SK-N-SH treated with all-trans-retinoic acid at 6 μM for 48 hours (cell line): ENCODE data around the gene C14orf39.

ENCODE experiments used
- ATAC-seq: fragments of 200-7000 bp; cut with Tn5 transposase; 3 replicates; pipeline ENCODE4 v1.9.1; 2020; ENCODE audit warnings: mild to moderate bottlenecking, moderate library complexity
- ARNTL ChIP-seq: fragments of 450-650 bp; formaldehyde crosslinking; IDR thresholded peaks from 2 replicates; pipeline ENCODE4 v1.5.0; 2020; ENCODE audit warnings: low read depth, mild to moderate bottlenecking, moderate library complexity, borderline replicate concordance
- CSDC2 ChIP-seq: fragments of 250-450 bp; sonication (Bioruptor Pico); IDR thresholded peaks from 2 replicates; pipeline ENCODE4 v1.5.0; 2020; ENCODE audit warnings: mild to moderate bottlenecking, moderate library complexity
- ESRRG ChIP-seq: fragments of 250-450 bp; sonication (Bioruptor Pico); IDR thresholded peaks from 2 replicates; pipeline ENCODE4 v1.6.1; 2021; ENCODE audit warnings: mild to moderate bottlenecking
- GLIS3 ChIP-seq: fragments of 250-450 bp; sonication (Bioruptor Pico); IDR thresholded peaks from 2 replicates; pipeline ENCODE4 v1.5.0; 2020; ENCODE audit warnings: mild to moderate bottlenecking, moderate library complexity
- ISL1 ChIP-seq: fragments of 250-450 bp; sonication (Bioruptor Pico); IDR thresholded peaks from 2 replicates; pipeline ENCODE4 v2.1.2; 2022; ENCODE audit warnings: mild to moderate bottlenecking, moderate library complexity
- RARB ChIP-seq: fragments of 250-450 bp; sonication (Bioruptor Pico); IDR thresholded peaks from 2 replicates; pipeline ENCODE4 v1.8.0; 2021; ENCODE audit warnings: mild to moderate bottlenecking, moderate library complexity
- TOX ChIP-seq: fragments of 250-450 bp; sonication (Bioruptor Pico); IDR thresholded peaks from 2 replicates; pipeline ENCODE4 v1.8.0; 2021; ENCODE audit warnings: mild to moderate bottlenecking, moderate library complexity, borderline replicate concordance
- ZC3H10 ChIP-seq: fragments of 250-450 bp; sonication (Bioruptor Pico); IDR thresholded peaks from 2 replicates; pipeline ENCODE4 v1.5.1; 2021; ENCODE audit warnings: mild to moderate bottlenecking, moderate library complexity
- ZFP3 ChIP-seq: fragments of 250-450 bp; sonication (Bioruptor Pico); IDR thresholded peaks from 2 replicates; pipeline ENCODE4 v1.5.0; 2020; ENCODE audit warnings: mild to moderate bottlenecking, moderate library complexity
- ZFP30 ChIP-seq: fragments of 450-650 bp; formaldehyde crosslinking; IDR thresholded peaks from 2 replicates; pipeline ENCODE4 v1.5.0; 2022; ENCODE audit warnings: mild to moderate bottlenecking, moderate library complexity
- ZNF565 ChIP-seq: fragments of 450-650 bp; formaldehyde crosslinking; conservative IDR thresholded peaks from 2 replicates; pipeline ENCODE4 v1.5.0; 2020; ENCODE audit warnings: low read depth, mild to moderate bottlenecking, moderate library complexity
- ZNF70 ChIP-seq: fragments of 450-650 bp; formaldehyde crosslinking; IDR thresholded peaks from 2 replicates; pipeline ENCODE4 v1.5.0; 2020; ENCODE audit warnings: mild to moderate bottlenecking, moderate library complexity
- ZNF8 ChIP-seq: fragments of 450-650 bp; formaldehyde crosslinking; IDR thresholded peaks from 2 replicates; pipeline ENCODE4 v1.5.0; 2020; ENCODE audit warnings: mild to moderate bottlenecking, moderate library complexity
- TF ChIP-seq, protein P1 (sequence below): fragments of 250-450 bp; sonication (Bioruptor Pico); IDR thresholded peaks from 2 replicates; pipeline ENCODE4 v1.8.0; 2020; ENCODE audit warnings: mild to moderate bottlenecking, moderate library complexity, borderline replicate concordance
- TF ChIP-seq, protein P2 (sequence below): fragments of 250-450 bp; sonication (Bioruptor Pico); IDR thresholded peaks from 2 replicates; pipeline ENCODE4 v1.5.1; 2020; ENCODE audit warnings: low read depth, mild to moderate bottlenecking, moderate library complexity
- TF ChIP-seq, protein P3 (sequence below): fragments of 250-450 bp; sonication (Bioruptor Pico); IDR thresholded peaks from 2 replicates; pipeline ENCODE4 v1.8.0; 2021; ENCODE audit warnings: low read depth, mild to moderate bottlenecking, moderate library complexity, borderline replicate concordance
- TF ChIP-seq, protein P4 (sequence below): fragments of 250-450 bp; sonication (Bioruptor Pico); IDR thresholded peaks from 2 replicates; pipeline ENCODE4 v1.5.0; 2020; ENCODE audit warnings: mild to moderate bottlenecking, moderate library complexity
- TF ChIP-seq, protein P5 (sequence below): fragments of 250-450 bp; sonication (Bioruptor Pico); IDR thresholded peaks from 2 replicates; pipeline ENCODE4 v1.5.1; 2021; ENCODE audit warnings: mild to moderate bottlenecking, moderate library complexity

Gene C14orf39

DNA sequence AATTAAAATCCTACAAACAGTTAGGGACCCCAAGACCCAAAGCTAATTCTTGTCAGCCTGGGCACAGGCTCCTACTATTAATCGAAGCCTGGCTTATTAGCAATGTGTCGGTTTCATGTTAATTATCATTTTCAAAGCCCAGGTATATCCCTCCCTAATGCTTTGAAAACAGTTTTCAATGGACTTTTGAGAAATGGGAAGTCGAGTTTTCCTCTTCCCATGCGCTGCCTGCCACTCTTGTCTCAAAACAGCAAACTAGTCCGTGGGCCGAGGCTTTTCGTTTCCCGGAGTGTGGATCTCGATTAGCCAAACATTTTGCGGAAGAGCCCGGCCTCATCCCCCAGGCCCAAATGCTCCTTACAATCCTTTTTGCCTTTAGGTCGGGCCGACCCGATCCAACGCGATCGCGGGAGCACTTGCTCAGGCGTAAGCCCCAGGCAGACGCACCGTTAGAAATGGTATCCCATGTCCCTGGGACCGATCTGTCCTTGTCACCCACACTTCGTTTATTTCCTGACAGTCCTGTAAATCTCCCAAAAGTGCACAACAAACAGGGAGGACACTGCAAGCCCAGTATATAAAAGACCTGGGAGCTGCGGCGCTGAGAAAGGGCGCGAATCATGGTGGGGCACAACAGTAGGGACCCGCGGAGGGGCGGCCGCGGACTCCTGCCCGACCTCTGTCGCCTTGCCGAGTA is 24.5 kb upstream of the C14orf39 start (continued):
- TF ChIP-seq, protein P1, sequence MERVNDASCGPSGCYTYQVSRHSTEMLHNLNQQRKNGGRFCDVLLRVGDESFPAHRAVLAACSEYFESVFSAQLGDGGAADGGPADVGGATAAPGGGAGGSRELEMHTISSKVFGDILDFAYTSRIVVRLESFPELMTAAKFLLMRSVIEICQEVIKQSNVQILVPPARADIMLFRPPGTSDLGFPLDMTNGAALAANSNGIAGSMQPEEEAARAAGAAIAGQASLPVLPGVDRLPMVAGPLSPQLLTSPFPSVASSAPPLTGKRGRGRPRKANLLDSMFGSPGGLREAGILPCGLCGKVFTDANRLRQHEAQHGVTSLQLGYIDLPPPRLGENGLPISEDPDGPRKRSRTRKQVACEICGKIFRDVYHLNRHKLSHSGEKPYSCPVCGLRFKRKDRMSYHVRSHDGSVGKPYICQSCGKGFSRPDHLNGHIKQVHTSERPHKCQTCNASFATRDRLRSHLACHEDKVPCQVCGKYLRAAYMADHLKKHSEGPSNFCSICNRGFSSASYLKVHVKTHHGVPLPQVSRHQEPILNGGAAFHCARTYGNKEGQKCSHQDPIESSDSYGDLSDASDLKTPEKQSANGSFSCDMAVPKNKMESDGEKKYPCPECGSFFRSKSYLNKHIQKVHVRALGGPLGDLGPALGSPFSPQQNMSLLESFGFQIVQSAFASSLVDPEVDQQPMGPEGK: no peak
- no peak for TF ChIP-seq CSDC2
- TF ChIP-seq RARB (CRISPR knock-in tag): no peak
- TF ChIP-seq, protein P2, sequence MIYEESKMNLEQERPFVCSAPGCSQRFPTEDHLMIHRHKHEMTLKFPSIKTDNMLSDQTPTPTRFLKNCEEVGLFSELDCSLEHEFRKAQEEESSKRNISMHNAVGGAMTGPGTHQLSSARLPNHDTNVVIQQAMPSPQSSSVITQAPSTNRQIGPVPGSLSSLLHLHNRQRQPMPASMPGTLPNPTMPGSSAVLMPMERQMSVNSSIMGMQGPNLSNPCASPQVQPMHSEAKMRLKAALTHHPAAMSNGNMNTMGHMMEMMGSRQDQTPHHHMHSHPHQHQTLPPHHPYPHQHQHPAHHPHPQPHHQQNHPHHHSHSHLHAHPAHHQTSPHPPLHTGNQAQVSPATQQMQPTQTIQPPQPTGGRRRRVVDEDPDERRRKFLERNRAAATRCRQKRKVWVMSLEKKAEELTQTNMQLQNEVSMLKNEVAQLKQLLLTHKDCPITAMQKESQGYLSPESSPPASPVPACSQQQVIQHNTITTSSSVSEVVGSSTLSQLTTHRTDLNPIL (CRISPR knock-in tag): no peak
- no peak for TF ChIP-seq GLIS3 (CRISPR knock-in tag)
- TF ChIP-seq ZC3H10: no peak
- TF ChIP-seq TOX (CRISPR knock-in tag): no peak
- TF ChIP-seq, protein P3, sequence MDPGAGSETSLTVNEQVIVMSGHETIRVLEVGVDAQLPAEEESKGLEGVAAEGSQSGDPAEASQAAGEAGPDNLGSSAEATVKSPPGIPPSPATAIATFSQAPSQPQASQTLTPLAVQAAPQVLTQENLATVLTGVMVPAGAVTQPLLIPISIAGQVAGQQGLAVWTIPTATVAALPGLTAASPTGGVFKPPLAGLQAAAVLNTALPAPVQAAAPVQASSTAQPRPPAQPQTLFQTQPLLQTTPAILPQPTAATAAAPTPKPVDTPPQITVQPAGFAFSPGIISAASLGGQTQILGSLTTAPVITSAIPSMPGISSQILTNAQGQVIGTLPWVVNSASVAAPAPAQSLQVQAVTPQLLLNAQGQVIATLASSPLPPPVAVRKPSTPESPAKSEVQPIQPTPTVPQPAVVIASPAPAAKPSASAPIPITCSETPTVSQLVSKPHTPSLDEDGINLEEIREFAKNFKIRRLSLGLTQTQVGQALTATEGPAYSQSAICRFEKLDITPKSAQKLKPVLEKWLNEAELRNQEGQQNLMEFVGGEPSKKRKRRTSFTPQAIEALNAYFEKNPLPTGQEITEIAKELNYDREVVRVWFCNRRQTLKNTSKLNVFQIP: no peak

DNA sequence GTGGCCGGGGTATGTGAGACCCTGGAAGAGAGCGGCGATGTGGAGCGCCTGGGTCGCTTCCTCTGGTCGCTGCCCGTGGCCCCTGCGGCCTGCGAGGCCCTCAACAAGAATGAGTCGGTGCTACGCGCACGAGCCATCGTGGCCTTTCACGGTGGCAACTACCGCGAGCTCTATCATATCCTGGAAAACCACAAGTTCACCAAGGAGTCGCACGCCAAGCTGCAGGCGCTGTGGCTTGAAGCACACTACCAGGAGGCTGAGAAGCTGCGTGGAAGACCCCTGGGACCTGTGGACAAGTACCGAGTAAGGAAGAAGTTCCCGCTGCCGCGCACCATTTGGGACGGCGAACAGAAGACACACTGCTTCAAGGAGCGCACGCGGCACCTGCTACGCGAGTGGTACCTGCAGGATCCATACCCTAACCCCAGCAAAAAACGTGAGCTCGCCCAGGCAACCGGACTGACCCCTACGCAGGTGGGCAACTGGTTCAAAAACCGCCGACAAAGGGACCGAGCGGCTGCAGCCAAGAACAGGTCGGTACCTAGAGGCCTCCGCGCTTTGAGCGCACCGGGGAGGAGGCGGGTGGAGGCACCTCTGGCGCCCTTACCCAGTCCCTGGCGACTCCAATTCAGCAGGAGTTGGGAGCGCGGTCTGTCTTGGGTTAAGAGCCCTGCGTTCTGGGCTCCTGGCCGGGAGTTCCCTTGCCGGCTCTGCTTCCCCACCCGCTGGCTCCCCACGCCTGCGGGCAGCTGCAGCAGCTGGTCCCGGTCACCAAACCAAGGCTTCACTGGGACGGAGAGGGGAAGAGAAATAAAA is 23.8 kb upstream of the C14orf39 start:
- TF ChIP-seq ZFP3 (no peak), ISL1 (CRISPR knock-in tag) (no peak), ZFP30 (CRISPR knock-in tag) (no peak), ARNTL (CRISPR knock-in tag) (no peak), ESRRG (CRISPR knock-in tag) (no peak), TOX (CRISPR knock-in tag) (no peak), ZNF8 (no peak), CSDC2 (no peak), ZNF565 (CRISPR knock-in tag) (no peak), ZC3H10 (no peak), GLIS3 (CRISPR knock-in tag) (no peak), ZNF70 (CRISPR knock-in tag) (no peak), RARB (CRISPR knock-in tag) (no peak)
- TF ChIP-seq, protein P4, sequence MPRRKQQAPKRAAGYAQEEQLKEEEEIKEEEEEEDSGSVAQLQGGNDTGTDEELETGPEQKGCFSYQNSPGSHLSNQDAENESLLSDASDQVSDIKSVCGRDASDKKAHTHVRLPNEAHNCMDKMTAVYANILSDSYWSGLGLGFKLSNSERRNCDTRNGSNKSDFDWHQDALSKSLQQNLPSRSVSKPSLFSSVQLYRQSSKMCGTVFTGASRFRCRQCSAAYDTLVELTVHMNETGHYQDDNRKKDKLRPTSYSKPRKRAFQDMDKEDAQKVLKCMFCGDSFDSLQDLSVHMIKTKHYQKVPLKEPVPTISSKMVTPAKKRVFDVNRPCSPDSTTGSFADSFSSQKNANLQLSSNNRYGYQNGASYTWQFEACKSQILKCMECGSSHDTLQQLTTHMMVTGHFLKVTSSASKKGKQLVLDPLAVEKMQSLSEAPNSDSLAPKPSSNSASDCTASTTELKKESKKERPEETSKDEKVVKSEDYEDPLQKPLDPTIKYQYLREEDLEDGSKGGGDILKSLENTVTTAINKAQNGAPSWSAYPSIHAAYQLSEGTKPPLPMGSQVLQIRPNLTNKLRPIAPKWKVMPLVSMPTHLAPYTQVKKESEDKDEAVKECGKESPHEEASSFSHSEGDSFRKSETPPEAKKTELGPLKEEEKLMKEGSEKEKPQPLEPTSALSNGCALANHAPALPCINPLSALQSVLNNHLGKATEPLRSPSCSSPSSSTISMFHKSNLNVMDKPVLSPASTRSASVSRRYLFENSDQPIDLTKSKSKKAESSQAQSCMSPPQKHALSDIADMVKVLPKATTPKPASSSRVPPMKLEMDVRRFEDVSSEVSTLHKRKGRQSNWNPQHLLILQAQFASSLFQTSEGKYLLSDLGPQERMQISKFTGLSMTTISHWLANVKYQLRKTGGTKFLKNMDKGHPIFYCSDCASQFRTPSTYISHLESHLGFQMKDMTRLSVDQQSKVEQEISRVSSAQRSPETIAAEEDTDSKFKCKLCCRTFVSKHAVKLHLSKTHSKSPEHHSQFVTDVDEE (CRISPR knock-in tag): no peak
- TF ChIP-seq, protein P2 (CRISPR knock-in tag): no peak
- TF ChIP-seq, protein P1: no peak
- TF ChIP-seq, protein P5, sequence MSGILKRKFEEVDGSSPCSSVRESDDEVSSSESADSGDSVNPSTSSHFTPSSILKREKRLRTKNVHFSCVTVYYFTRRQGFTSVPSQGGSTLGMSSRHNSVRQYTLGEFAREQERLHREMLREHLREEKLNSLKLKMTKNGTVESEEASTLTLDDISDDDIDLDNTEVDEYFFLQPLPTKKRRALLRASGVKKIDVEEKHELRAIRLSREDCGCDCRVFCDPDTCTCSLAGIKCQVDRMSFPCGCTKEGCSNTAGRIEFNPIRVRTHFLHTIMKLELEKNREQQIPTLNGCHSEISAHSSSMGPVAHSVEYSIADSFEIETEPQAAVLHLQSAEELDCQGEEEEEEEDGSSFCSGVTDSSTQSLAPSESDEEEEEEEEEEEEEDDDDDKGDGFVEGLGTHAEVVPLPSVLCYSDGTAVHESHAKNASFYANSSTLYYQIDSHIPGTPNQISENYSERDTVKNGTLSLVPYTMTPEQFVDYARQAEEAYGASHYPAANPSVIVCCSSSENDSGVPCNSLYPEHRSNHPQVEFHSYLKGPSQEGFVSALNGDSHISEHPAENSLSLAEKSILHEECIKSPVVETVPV (CRISPR knock-in tag): no peak
- TF ChIP-seq, protein P3: no peak
- peak; percentile 44 for ATAC-seq
